Panc1 (cell line): ENCODE data around the gene CEP104. TPM values are rescaled to one million over a fixed set of nuclear protein-coding genes. Genes with fewer than 3 reads are reported as not detected.

Experiments
- ATAC-seq: fragments of 200-7000 bp; cut with Tn5 transposase; 2 replicates; pipeline ENCODE4 v1.9.1; 2020; ENCODE audit warnings: mild to moderate bottlenecking, moderate library complexity
- BruUV-seq: library from RNA; stranded (reverse); fragments of 400-500 nt; replicated peaks from 2 replicates; lab custom pipeline; 2021; lab: Mats Ljungman, UMichigan
- CTCF ChIA-PET: fragments of 300-600 bp; sonication (Branson Sonifier 250); formaldehyde crosslinking; loops from one replicate; lab custom pipeline; 2022; ENCODE audit warnings: antibody characterized with exemption; lab: Charles Lee
- POLR2A ChIA-PET: fragments of 300-600 bp; sonication (Branson Sonifier 250); formaldehyde crosslinking; loops from one replicate; lab custom pipeline; 2022; ENCODE audit warnings: antibody characterized with exemption; lab: Charles Lee
- DNase-seq: peaks from one replicate; pipeline ENCODE4 v3.0.0-alpha.2; 2010; ENCODE audit warnings: low read depth, low spot score
- H3K27ac ChIP-seq: 2 replicates; pipeline ENCODE4 v1.5.1; 2011; ENCODE audit warnings: mild to moderate bottlenecking, low read length, inconsistent platforms
- H3K27me3 ChIP-seq: fragments of 200-500 bp; sonication (Bioruptor generic); 2 replicates; pipeline ENCODE4 v1.6.0; 2014; ENCODE audit warnings: low read length, inconsistent platforms; ENCODE audit not compliant: control insufficient read depth, insufficient read depth
- H3K36me3 ChIP-seq: fragments of 200-500 bp; sonication (Bioruptor generic); 2 replicates; pipeline ENCODE4 v1.5.1; 2014; ENCODE audit warnings: inconsistent platforms, mild to moderate bottlenecking, low read length, moderate library complexity; ENCODE audit not compliant: control insufficient read depth, insufficient read depth
- H3K4me1 ChIP-seq: 2 replicates; pipeline ENCODE4 v1.5.1; 2011; ENCODE audit warnings: inconsistent platforms, mild to moderate bottlenecking, low read length, moderate library complexity; ENCODE audit not compliant: control insufficient read depth, insufficient read depth
- H3K4me3 ChIP-seq, 2 experiments: 2 replicates each; pipeline ENCODE4 v1.5.1; 2011 to 2012; ENCODE audit warnings: low read depth in 2 of 2, low read length in 2 of 2, mild to moderate bottlenecking in 2 of 2, inconsistent platforms in 1 of 2, moderate library complexity in 1 of 2
- H3K9me3 ChIP-seq: fragments of 200-500 bp; sonication (Bioruptor generic); 2 replicates; pipeline ENCODE4 v1.5.1; 2014; ENCODE audit warnings: low read depth, mild to moderate bottlenecking, inconsistent platforms, low read length, moderate library complexity; ENCODE audit not compliant: control insufficient read depth, insufficient read depth
- CTCF ChIP-seq: fragments of 450-650 bp; IDR thresholded peaks from 2 replicates; pipeline ENCODE4 v1.5.1; 2017; ENCODE audit warnings: mild to moderate bottlenecking
- POLR2AphosphoS5 ChIP-seq: IDR thresholded peaks from 2 replicates; pipeline ENCODE4 v1.6.1; 2012; ENCODE audit warnings: mild to moderate bottlenecking, low read depth, low read length, moderate library complexity
- REST ChIP-seq, 2 experiments: IDR thresholded peaks; 2 replicates each; pipeline ENCODE4 v1.6.1; 2011 to 2012; ENCODE audit warnings: low read depth in 2 of 2, control low read depth in 1 of 2, low read length in 1 of 2, mild to moderate bottlenecking in 1 of 2, moderate library complexity in 1 of 2; ENCODE audit not compliant: insufficient read depth in 1 of 2
- SIN3A ChIP-seq: IDR thresholded peaks from 2 replicates; pipeline ENCODE4 v1.6.1; 2012; ENCODE audit warnings: low read depth, mild to moderate bottlenecking, low read length, moderate library complexity, borderline replicate concordance; ENCODE audit not compliant: insufficient read depth
- TCF7L2 ChIP-seq: IDR thresholded peaks from 2 replicates; pipeline ENCODE4 v1.6.1; 2011; ENCODE audit warnings: mild to moderate bottlenecking, low read depth, low read length, inconsistent platforms
- in situ Hi-C: cut with HindIII; loops from 2 replicates; pipeline ENCODE4 v1.10.0; 2016; ENCODE audit warnings: low sequenced_read_pairs, low pct_unique_long_range_greater_than_20kb
- intact Hi-C: fragments of 100-400 bp; cut with micrococcal nuclease; formaldehyde crosslinking; loops from one replicate; pipeline ENCODE4 v1.10.0; 2022; ENCODE audit not compliant: unreplicated experiment
- total RNA-seq: library from RNA; stranded (reverse); gene quantifications from one replicate; pipeline ENCODE4 v1.2.1, GENCODE V29; 2021; ENCODE audit not compliant: unreplicated experiment

CEP104 gene
- total RNA-seq, 1 experiment from 2014 or later, result 52.0 TPM

- in situ Hi-C loops (no loop called here), intact Hi-C loops (no loop called here)
- no TSS peak for BruUV-seq
- TF ChIP-seq TCF7L2 (no peak), CTCF (no peak), POLR2AphosphoS5 (no peak), SIN3A (no peak), REST (IDR thresholded peaks at IDR 0.05; ENCODE audit: insufficient read depth in 1 of 2, low read depth in 2 of 2, low read length in 1 of 2) (no peak)
- ChIA-PET POLR2A (no interaction called here), CTCF (no interaction called here)
- no peaks in the 10 kb centered on the region for H3K4me1 ChIP-seq
- no peak for ATAC-seq
- no peak for DNase-seq
- H3K27me3 ChIP-seq, result no peaks in the 10 kb centered on the region
- H3K27ac ChIP-seq, result no peak overlapping the region
- H3K9me3 ChIP-seq, result no peaks in the 10 kb centered on the region
- no peak overlapping the region for H3K4me3 ChIP-seq
- H3K36me3 ChIP-seq, result peaks cover 2% of the 10 kb centered on the region; the same call in 1 of the 2 replicates
These were observed 69.0 kb downstream of the CEP104 start for GRCh38 chr1:3787745-3788605.

- Histone ChIP-seq H3K9me3 (no peaks in the 10 kb centered on the region), H3K36me3 (peaks cover 2% of the 10 kb centered on the region; the same call in 1 of the 2 replicates), H3K4me3 (no peak overlapping the region), H3K27me3 (no peaks in the 10 kb centered on the region), H3K27ac (no peak overlapping the region), H3K4me1 (no peaks in the 10 kb centered on the region)
- BruUV-seq, result no TSS peak
- ATAC-seq, result no peak
- no peak for DNase-seq
- TF ChIP-seq TCF7L2, result no peak
- TF ChIP-seq SIN3A, result no peak
- TF ChIP-seq CTCF, result no peak
- TF ChIP-seq POLR2AphosphoS5, result no peak
- ChIA-PET CTCF (no interaction called here), POLR2A (no interaction called here)
- intact Hi-C loops (no loop called here), in situ Hi-C loops (no loop called here)
These were observed 69.7 kb downstream of the CEP104 start for GRCh38 chr1:3787349-3787715.
